SK-N-SH treated with all-trans-retinoic acid at 6 μM for 48 hours (cell line): ENCODE measurements around the gene YPEL4.

Source experiments
- ATAC-seq: fragments of 200-7000 bp; cut with Tn5 transposase; 3 replicates; pipeline ENCODE4 v1.9.1; 2020; ENCODE audit warnings: mild to moderate bottlenecking, moderate library complexity
- ARNTL ChIP-seq: fragments of 450-650 bp; formaldehyde crosslinking; IDR thresholded peaks from 2 replicates; pipeline ENCODE4 v1.5.0; 2020; ENCODE audit warnings: low read depth, mild to moderate bottlenecking, moderate library complexity, borderline replicate concordance
- CSDC2 ChIP-seq: fragments of 250-450 bp; sonication (Bioruptor Pico); IDR thresholded peaks from 2 replicates; pipeline ENCODE4 v1.5.0; 2020; ENCODE audit warnings: mild to moderate bottlenecking, moderate library complexity
- ESRRG ChIP-seq: fragments of 250-450 bp; sonication (Bioruptor Pico); IDR thresholded peaks from 2 replicates; pipeline ENCODE4 v1.6.1; 2021; ENCODE audit warnings: mild to moderate bottlenecking
- GLIS3 ChIP-seq: fragments of 250-450 bp; sonication (Bioruptor Pico); IDR thresholded peaks from 2 replicates; pipeline ENCODE4 v1.5.0; 2020; ENCODE audit warnings: mild to moderate bottlenecking, moderate library complexity
- ISL1 ChIP-seq: fragments of 250-450 bp; sonication (Bioruptor Pico); IDR thresholded peaks from 2 replicates; pipeline ENCODE4 v2.1.2; 2022; ENCODE audit warnings: mild to moderate bottlenecking, moderate library complexity
- OSR1 ChIP-seq: fragments of 250-450 bp; sonication (Bioruptor Pico); IDR thresholded peaks from 2 replicates; pipeline ENCODE4 v1.8.0; 2022; ENCODE audit warnings: moderate library complexity, mild to moderate bottlenecking, inconsistent platforms
- PPARA ChIP-seq: fragments of 250-450 bp; sonication (Bioruptor Pico); IDR thresholded peaks from 2 replicates; pipeline ENCODE4 v1.5.0; 2020; ENCODE audit warnings: mild to moderate bottlenecking, borderline replicate concordance
- RARB ChIP-seq: fragments of 250-450 bp; sonication (Bioruptor Pico); IDR thresholded peaks from 2 replicates; pipeline ENCODE4 v1.8.0; 2021; ENCODE audit warnings: mild to moderate bottlenecking, moderate library complexity
- SNAI2 ChIP-seq: fragments of 250-450 bp; sonication (Bioruptor Pico); IDR thresholded peaks from 2 replicates; pipeline ENCODE4 v1.5.0; 2020; ENCODE audit warnings: mild to moderate bottlenecking, moderate library complexity
- TCF4 ChIP-seq: fragments of 250-450 bp; sonication (Bioruptor Pico); IDR thresholded peaks from 2 replicates; pipeline ENCODE4 v1.8.0; 2021; ENCODE audit warnings: mild to moderate bottlenecking, moderate library complexity, borderline replicate concordance
- ZC3H10 ChIP-seq: fragments of 250-450 bp; sonication (Bioruptor Pico); IDR thresholded peaks from 2 replicates; pipeline ENCODE4 v1.5.1; 2021; ENCODE audit warnings: mild to moderate bottlenecking, moderate library complexity
- ZFP3 ChIP-seq: fragments of 250-450 bp; sonication (Bioruptor Pico); IDR thresholded peaks from 2 replicates; pipeline ENCODE4 v1.5.0; 2020; ENCODE audit warnings: mild to moderate bottlenecking, moderate library complexity
- ZFP30 ChIP-seq: fragments of 450-650 bp; formaldehyde crosslinking; IDR thresholded peaks from 2 replicates; pipeline ENCODE4 v1.5.0; 2022; ENCODE audit warnings: mild to moderate bottlenecking, moderate library complexity
- ZNF565 ChIP-seq: fragments of 450-650 bp; formaldehyde crosslinking; conservative IDR thresholded peaks from 2 replicates; pipeline ENCODE4 v1.5.0; 2020; ENCODE audit warnings: low read depth, mild to moderate bottlenecking, moderate library complexity
- ZNF70 ChIP-seq: fragments of 450-650 bp; formaldehyde crosslinking; IDR thresholded peaks from 2 replicates; pipeline ENCODE4 v1.5.0; 2020; ENCODE audit warnings: mild to moderate bottlenecking, moderate library complexity
- ZNF8 ChIP-seq: fragments of 450-650 bp; formaldehyde crosslinking; IDR thresholded peaks from 2 replicates; pipeline ENCODE4 v1.5.0; 2020; ENCODE audit warnings: mild to moderate bottlenecking, moderate library complexity
- TF ChIP-seq, protein P1 (sequence below): fragments of 250-450 bp; sonication (Bioruptor Pico); IDR thresholded peaks from 2 replicates; pipeline ENCODE4 v1.8.0; 2020; ENCODE audit warnings: mild to moderate bottlenecking, moderate library complexity, borderline replicate concordance
- TF ChIP-seq, protein P2 (sequence below): fragments of 250-450 bp; sonication (Bioruptor Pico); IDR thresholded peaks from 2 replicates; pipeline ENCODE4 v1.5.0; 2020; ENCODE audit warnings: mild to moderate bottlenecking, moderate library complexity
- TF ChIP-seq, protein P3 (sequence below): fragments of 250-450 bp; sonication (Bioruptor Pico); IDR thresholded peaks from 2 replicates; pipeline ENCODE4 v1.8.0; 2021; ENCODE audit warnings: low read depth, mild to moderate bottlenecking, moderate library complexity, borderline replicate concordance
- TF ChIP-seq, protein P4 (sequence below): fragments of 250-450 bp; sonication (Bioruptor Pico); IDR thresholded peaks from 2 replicates; pipeline ENCODE4 v1.5.1; 2020; ENCODE audit warnings: low read depth, mild to moderate bottlenecking, moderate library complexity

The YPEL4 gene

DNA sequence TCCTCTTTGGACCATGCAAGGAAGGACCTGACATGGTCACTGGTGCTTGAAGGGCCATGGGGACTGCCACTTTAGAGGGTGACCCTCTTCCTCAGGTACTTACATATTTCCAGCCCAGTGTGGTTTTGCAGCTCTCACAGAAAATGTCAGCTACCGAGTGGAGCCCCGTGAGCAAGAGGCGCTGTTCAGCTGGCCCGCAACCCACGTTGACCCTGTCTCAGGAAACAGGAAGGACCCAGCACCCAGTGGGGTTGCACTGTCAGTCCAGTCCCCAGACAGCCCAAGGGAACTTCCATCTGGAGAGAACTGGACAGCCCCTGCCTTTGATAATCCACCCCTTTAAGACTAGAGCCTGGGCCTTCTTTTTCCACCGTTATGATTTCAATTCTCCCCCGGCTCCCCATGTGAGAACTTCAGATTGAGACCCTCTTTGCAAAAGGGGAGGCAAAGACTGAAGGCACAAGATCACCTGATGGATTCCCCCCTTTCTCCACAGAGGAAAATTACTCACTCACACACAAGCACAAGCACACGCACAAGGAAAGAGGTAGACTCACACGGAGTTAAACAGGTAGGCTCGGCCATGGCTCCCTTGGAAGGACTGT, 3.4 kb downstream of the YPEL4 start:
- ATAC-seq, result no peak

DNA sequence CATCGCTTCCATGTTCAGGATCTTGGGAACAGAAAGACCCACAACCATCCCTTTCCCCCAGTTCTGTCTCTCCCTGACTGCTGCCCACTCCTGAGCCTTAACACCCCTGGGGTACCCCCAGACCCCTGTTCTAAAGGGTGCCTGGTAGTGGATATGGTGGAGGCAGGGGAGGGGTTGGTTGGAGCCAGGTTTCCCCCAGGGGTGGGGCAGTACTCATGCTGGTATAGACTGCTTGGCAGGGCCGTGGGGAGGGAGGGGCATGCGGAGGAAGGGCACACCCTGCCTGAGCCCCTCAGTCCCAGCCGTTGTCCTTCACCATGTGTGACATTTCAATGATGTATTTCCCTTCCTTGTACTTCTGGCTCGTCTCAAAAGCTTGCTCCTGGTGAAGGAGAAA, 4.0 kb downstream of the YPEL4 start:
- TF ChIP-seq GLIS3 (CRISPR knock-in tag) (no peak), ESRRG (CRISPR knock-in tag) (no peak), ZFP30 (no peak), ISL1 (CRISPR knock-in tag) (no peak), ZNF8 (no peak), ZC3H10 (CRISPR knock-in tag) (no peak), PPARA (CRISPR knock-in tag) (no peak), TCF4 (CRISPR knock-in tag) (no peak)
- TF ChIP-seq, protein P1, sequence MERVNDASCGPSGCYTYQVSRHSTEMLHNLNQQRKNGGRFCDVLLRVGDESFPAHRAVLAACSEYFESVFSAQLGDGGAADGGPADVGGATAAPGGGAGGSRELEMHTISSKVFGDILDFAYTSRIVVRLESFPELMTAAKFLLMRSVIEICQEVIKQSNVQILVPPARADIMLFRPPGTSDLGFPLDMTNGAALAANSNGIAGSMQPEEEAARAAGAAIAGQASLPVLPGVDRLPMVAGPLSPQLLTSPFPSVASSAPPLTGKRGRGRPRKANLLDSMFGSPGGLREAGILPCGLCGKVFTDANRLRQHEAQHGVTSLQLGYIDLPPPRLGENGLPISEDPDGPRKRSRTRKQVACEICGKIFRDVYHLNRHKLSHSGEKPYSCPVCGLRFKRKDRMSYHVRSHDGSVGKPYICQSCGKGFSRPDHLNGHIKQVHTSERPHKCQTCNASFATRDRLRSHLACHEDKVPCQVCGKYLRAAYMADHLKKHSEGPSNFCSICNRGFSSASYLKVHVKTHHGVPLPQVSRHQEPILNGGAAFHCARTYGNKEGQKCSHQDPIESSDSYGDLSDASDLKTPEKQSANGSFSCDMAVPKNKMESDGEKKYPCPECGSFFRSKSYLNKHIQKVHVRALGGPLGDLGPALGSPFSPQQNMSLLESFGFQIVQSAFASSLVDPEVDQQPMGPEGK (CRISPR knock-in tag), result no peak
- ATAC-seq, result no peak

More for the DNA sequence above, 3.4 kb downstream of the YPEL4 start:
- TF ChIP-seq ZNF70 (CRISPR knock-in tag) (no peak), ESRRG (CRISPR knock-in tag) (no peak), ZC3H10 (CRISPR knock-in tag) (no peak), RARB (no peak), SNAI2 (no peak), ZFP3 (no peak), CSDC2 (CRISPR knock-in tag) (no peak), TCF4 (CRISPR knock-in tag) (no peak), ZNF565 (CRISPR knock-in tag) (no peak), OSR1 (CRISPR knock-in tag) (no peak)
- TF ChIP-seq, protein P2, sequence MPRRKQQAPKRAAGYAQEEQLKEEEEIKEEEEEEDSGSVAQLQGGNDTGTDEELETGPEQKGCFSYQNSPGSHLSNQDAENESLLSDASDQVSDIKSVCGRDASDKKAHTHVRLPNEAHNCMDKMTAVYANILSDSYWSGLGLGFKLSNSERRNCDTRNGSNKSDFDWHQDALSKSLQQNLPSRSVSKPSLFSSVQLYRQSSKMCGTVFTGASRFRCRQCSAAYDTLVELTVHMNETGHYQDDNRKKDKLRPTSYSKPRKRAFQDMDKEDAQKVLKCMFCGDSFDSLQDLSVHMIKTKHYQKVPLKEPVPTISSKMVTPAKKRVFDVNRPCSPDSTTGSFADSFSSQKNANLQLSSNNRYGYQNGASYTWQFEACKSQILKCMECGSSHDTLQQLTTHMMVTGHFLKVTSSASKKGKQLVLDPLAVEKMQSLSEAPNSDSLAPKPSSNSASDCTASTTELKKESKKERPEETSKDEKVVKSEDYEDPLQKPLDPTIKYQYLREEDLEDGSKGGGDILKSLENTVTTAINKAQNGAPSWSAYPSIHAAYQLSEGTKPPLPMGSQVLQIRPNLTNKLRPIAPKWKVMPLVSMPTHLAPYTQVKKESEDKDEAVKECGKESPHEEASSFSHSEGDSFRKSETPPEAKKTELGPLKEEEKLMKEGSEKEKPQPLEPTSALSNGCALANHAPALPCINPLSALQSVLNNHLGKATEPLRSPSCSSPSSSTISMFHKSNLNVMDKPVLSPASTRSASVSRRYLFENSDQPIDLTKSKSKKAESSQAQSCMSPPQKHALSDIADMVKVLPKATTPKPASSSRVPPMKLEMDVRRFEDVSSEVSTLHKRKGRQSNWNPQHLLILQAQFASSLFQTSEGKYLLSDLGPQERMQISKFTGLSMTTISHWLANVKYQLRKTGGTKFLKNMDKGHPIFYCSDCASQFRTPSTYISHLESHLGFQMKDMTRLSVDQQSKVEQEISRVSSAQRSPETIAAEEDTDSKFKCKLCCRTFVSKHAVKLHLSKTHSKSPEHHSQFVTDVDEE (CRISPR knock-in tag), result no peak
- TF ChIP-seq, protein P3, sequence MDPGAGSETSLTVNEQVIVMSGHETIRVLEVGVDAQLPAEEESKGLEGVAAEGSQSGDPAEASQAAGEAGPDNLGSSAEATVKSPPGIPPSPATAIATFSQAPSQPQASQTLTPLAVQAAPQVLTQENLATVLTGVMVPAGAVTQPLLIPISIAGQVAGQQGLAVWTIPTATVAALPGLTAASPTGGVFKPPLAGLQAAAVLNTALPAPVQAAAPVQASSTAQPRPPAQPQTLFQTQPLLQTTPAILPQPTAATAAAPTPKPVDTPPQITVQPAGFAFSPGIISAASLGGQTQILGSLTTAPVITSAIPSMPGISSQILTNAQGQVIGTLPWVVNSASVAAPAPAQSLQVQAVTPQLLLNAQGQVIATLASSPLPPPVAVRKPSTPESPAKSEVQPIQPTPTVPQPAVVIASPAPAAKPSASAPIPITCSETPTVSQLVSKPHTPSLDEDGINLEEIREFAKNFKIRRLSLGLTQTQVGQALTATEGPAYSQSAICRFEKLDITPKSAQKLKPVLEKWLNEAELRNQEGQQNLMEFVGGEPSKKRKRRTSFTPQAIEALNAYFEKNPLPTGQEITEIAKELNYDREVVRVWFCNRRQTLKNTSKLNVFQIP (CRISPR knock-in tag), result no peak
- TF ChIP-seq, protein P4, sequence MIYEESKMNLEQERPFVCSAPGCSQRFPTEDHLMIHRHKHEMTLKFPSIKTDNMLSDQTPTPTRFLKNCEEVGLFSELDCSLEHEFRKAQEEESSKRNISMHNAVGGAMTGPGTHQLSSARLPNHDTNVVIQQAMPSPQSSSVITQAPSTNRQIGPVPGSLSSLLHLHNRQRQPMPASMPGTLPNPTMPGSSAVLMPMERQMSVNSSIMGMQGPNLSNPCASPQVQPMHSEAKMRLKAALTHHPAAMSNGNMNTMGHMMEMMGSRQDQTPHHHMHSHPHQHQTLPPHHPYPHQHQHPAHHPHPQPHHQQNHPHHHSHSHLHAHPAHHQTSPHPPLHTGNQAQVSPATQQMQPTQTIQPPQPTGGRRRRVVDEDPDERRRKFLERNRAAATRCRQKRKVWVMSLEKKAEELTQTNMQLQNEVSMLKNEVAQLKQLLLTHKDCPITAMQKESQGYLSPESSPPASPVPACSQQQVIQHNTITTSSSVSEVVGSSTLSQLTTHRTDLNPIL (CRISPR knock-in tag), result no peak
- TF ChIP-seq, protein P1 (CRISPR knock-in tag), result no peak

DNA sequence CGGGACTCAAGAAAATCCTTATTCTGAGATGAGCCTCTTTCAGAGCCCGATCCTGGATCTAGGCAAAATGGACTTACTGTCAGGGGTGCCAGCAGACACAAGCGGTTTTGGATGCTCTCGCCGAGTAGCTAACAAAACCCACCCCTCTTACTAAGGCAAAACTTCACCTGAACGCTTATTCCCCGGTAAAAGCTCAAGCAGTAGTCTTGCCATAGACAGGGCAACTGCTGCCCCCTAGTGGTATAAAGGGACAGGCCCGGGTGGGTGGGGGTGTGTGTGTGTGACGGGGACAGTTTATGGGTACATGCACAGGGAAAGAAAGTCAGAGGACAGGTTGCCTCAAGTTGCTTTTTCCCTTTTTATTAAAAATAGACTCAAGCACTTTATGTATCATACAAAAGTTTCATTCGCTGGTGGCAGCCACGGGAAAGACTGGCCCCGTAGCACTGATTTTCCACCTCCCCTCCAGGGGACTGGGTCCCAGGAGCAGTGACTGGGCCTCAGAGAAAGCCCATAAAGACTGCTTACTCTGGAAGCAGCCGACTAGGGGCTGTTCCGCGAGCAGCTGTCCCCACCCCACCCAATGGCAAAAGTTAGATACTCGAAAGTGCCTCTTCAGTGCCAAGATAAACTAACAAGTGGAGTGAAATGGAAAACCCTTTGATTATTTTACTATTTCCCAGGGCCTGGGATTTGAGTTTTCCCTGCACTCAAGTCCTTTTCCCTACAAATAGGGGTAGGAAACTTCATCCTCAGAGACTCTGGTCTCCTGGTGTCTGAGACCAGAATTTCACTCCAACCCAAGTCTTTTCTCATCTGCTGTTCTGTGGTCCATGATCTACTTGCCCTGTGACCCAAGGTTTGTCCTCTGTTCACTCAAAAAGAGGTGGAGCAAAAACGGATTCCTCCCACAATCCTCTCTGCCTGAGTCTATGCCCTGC, 4.7 kb downstream of the YPEL4 start:
- ATAC-seq, result peak; percentile 68
- TF ChIP-seq ZC3H10 (CRISPR knock-in tag) (no peak), ESRRG (CRISPR knock-in tag) (no peak), GLIS3 (CRISPR knock-in tag) (no peak), ARNTL (no peak), ZNF70 (CRISPR knock-in tag) (no peak), OSR1 (CRISPR knock-in tag) (no peak), ISL1 (CRISPR knock-in tag) (no peak), SNAI2 (no peak)
- TF ChIP-seq, protein P1 (CRISPR knock-in tag), result no peak
- TF ChIP-seq, protein P2 (CRISPR knock-in tag), result no peak
